CD4-positive, CD25-positive, alpha-beta regulatory T cell (primary cell): ENCODE measurements around the gene FGF9. TPM values are rescaled to one million over a fixed set of nuclear protein-coding genes. Genes with fewer than 3 reads are reported as not detected.

Experiments
- ATAC-seq, 2 donors: fragments of 150-1000 bp; cut with Tn5 transposase; one replicate each; pipeline ENCODE4 v1.10.0; 2021; ENCODE audit warnings: low read depth in 2 of 2, moderate number of reproducible peaks in 2 of 2, moderate library complexity in 1 of 2
- DNase-seq, 3 donors: peaks; one replicate each; pipeline versions ENCODE4 v3.0.0 to v3.0.0-alpha.2; 2012 to 2022; ENCODE audit warnings: mixed read lengths in 1 of 3
- H3K27ac ChIP-seq: one replicate; pipeline ENCODE4 v1.7.0; 2013; ENCODE audit warnings: mild to moderate bottlenecking, low read length; ENCODE audit not compliant: insufficient read depth, poor library complexity, severe bottlenecking
- H3K27me3 ChIP-seq: one replicate; pipeline ENCODE4 v1.7.0; 2013; ENCODE audit warnings: low read length; ENCODE audit not compliant: control insufficient read depth, insufficient read depth
- H3K36me3 ChIP-seq: one replicate; pipeline ENCODE4 v1.7.0; 2013; ENCODE audit warnings: mild to moderate bottlenecking, low read length, moderate library complexity; ENCODE audit not compliant: control insufficient read depth, insufficient read depth
- H3K4me1 ChIP-seq: 2 replicates; pipeline ENCODE4 v1.7.0; 2013; ENCODE audit warnings: mild to moderate bottlenecking, low read length; ENCODE audit not compliant: insufficient read depth, control insufficient read depth, poor library complexity, severe bottlenecking
- H3K4me3 ChIP-seq: one replicate; pipeline ENCODE4 v1.7.0; 2013; ENCODE audit warnings: low read depth, mild to moderate bottlenecking, low read length, moderate library complexity
- H3K9me3 ChIP-seq, 2 experiments: 1 replicate in 1 of 2; 2 replicates in 1 of 2; pipeline ENCODE4 v1.7.0; 2013; ENCODE audit warnings: low read length in 2 of 2, mild to moderate bottlenecking in 1 of 2, moderate library complexity in 1 of 2; ENCODE audit not compliant: control insufficient read depth in 2 of 2
- H3K27ac Mint-ChIP-seq, 3 donors: one replicate each; pipeline ENCODE4 v1.8.0; 2020 to 2022; ENCODE audit warnings: mild to moderate bottlenecking in 3 of 3, mixed read lengths in 3 of 3, moderate library complexity in 2 of 3
- H3K27me3 Mint-ChIP-seq: one replicate; pipeline ENCODE4 v1.8.0; 2022; ENCODE audit warnings: mild to moderate bottlenecking, mixed read lengths
- H3K36me3 Mint-ChIP-seq: one replicate; pipeline ENCODE4 v1.8.0; 2020; ENCODE audit warnings: mixed read lengths
- H3K4me1 Mint-ChIP-seq, 4 donors: one replicate each; pipeline ENCODE4 v1.8.0; 2020 to 2022; ENCODE audit warnings: mixed read lengths in 4 of 4, mild to moderate bottlenecking in 1 of 4
- H3K4me3 Mint-ChIP-seq, 4 donors: one replicate each; pipeline ENCODE4 v1.8.0; 2020 to 2022; ENCODE audit warnings: mild to moderate bottlenecking in 4 of 4, mixed read lengths in 4 of 4, moderate library complexity in 3 of 4
- H3K9me3 Mint-ChIP-seq, 7 donors: one replicate each; pipeline ENCODE4 v1.8.0; 2020 to 2022; ENCODE audit warnings: mixed read lengths in 7 of 7, mild to moderate bottlenecking in 3 of 7, moderate library complexity in 2 of 7
- polyA plus RNA-seq, 4 donors: library from polyadenylated mRNA; unstranded; fragments of 300-500 nt; fragmentation: Illumina TruSeq; gene quantifications; one replicate each; pipeline ENCODE4 v1.2.3, GENCODE V29; 2021
- total RNA-seq: library from RNA; stranded (reverse); gene quantifications from one replicate; pipeline ENCODE4 v1.2.3, GENCODE V29; 2022

Gene FGF9
- total and polyA plus RNA-seq, 5 donors from 2014 or later: 0.35 to 2.3 (median 1.00) TPM; not detected in 1

- no peaks in the 10 kb centered on the region for H3K9me3 ChIP-seq
- peaks cover 0 to 2% (median 0%) of the 10 kb centered on the region in 4 donors for H3K4me1 Mint-ChIP-seq
- H3K36me3 ChIP-seq: no peaks in the 10 kb centered on the region
- H3K27me3 Mint-ChIP-seq: peaks cover 3% of the 10 kb centered on the region
- H3K9me3 Mint-ChIP-seq: peaks cover 0 to 8% (median 0%) of the 10 kb centered on the region in 7 donors
- H3K27ac ChIP-seq: no peak overlapping the region
- H3K36me3 Mint-ChIP-seq: no peaks in the 10 kb centered on the region
- DNase-seq (no peak), ATAC-seq (no peak)
- no peaks in the 10 kb centered on the region for H3K4me1 ChIP-seq
- H3K4me3 Mint-ChIP-seq: no peak overlapping the region
- no peak overlapping the region for H3K4me3 ChIP-seq
- H3K27ac Mint-ChIP-seq: no peak overlapping the region
- no peaks in the 10 kb centered on the region for H3K27me3 ChIP-seq
Observed at GRCh38 chr13:21752501-21752900, 81.6 kb downstream of the FGF9 start.

GRCh38 chr13:21753117-21753729, 82.3 kb downstream of the FGF9 start:
- Mint-ChIP-seq H3K9me3 (peaks cover 0 to 8% (median 0%) of the 10 kb centered on the region in 7 donors), H3K4me3 (no peak overlapping the region), H3K27ac (no peak overlapping the region), H3K27me3 (no peaks in the 10 kb centered on the region), H3K4me1 (peaks cover 0 to 2% (median 0%) of the 10 kb centered on the region in 4 donors), H3K36me3 (no peaks in the 10 kb centered on the region)
- H3K4me3 ChIP-seq: no peak overlapping the region
- H3K27ac ChIP-seq: no peak overlapping the region
- ATAC-seq: no peak
- no peaks in the 10 kb centered on the region for H3K36me3 ChIP-seq
- DNase-seq: no peak
- no peaks in the 10 kb centered on the region for H3K9me3 ChIP-seq
- H3K4me1 ChIP-seq: no peaks in the 10 kb centered on the region
- H3K27me3 ChIP-seq: no peaks in the 10 kb centered on the region

Other genes starting within 250 kb of the FGF9 start
- gene ZDHHC20, start 211.8 kb upstream of the FGF9 start, total RNA-seq: 84.4 TPM
- gene ZDHHC20, start 211.8 kb upstream of the FGF9 start, polyA plus RNA-seq: 10 to 100 TPM; 36.9 to 43.1 (median 39.4) TPM
- gene MICU2, start 66.9 kb upstream of the FGF9 start, total RNA-seq: 45.5 TPM
- 10 to 100 TPM; 38.8 to 50.5 (median 46.2) TPM for gene MICU2, start 66.9 kb upstream of the FGF9 start, polyA plus RNA-seq